HepG2 (cell line): Measurements from ENCODE around the gene SDR9C7. TPM values are rescaled to one million over a fixed set of nuclear protein-coding genes. Genes with fewer than 3 reads are reported as not detected.
A peak's percentile ranks its signal among the peaks of the same experiment; 100 is the strongest.

ENCODE experiments used
- CREM ChIP-seq, 2 experiments: sonication (generic) in 1 of 2; formaldehyde crosslinking in 1 of 2; IDR thresholded peaks; 2 replicates each; pipeline versions ENCODE4 v1.4.0 to v1.6.1; 2016 to 2020; ENCODE audit warnings: antibody characterized with exemption in 1 of 2, mild to moderate bottlenecking in 1 of 2, missing genetic modification reagents in 1 of 2
- EED ChIP-seq: sonication (generic); formaldehyde crosslinking; IDR thresholded peaks from 2 replicates; pipeline ENCODE4 v1.5.0; 2020; ENCODE audit warnings: mild to moderate bottlenecking, missing genetic modification reagents
- FOSL1 ChIP-seq: sonication (generic); formaldehyde crosslinking; IDR thresholded peaks from 2 replicates; pipeline ENCODE4 v1.9.0; 2021; ENCODE audit warnings: missing genetic modification reagents, borderline replicate concordance
- JUND ChIP-seq: sonication (generic); formaldehyde crosslinking; IDR thresholded peaks from 2 replicates; pipeline ENCODE4 v1.8.0; 2022; ENCODE audit warnings: mild to moderate bottlenecking, missing genetic modification reagents
- RXRB ChIP-seq: IDR thresholded peaks from 2 replicates; pipeline ENCODE4 v1.6.1; 2016; ENCODE audit warnings: borderline replicate concordance, missing genetic modification reagents, missing compliant biosample characterization
- SALL1 ChIP-seq: sonication (generic); formaldehyde crosslinking; IDR thresholded peaks from 2 replicates; pipeline ENCODE4 v1.8.0; 2022; ENCODE audit warnings: mild to moderate bottlenecking, missing genetic modification reagents
- SOX13 ChIP-seq, 3 experiments: fragments of 450-650 bp in 1 of 3; sonication (generic) in 1 of 3; formaldehyde crosslinking in 1 of 3; IDR thresholded peaks in 2 of 3; conservative IDR thresholded peaks in 1 of 3; 2 replicates each; pipeline versions ENCODE4 v1.5.0 to v1.6.1; 2016 to 2020; ENCODE audit warnings: antibody characterized with exemption in 1 of 3, mild to moderate bottlenecking in 1 of 3, missing compliant biosample characterization in 1 of 3, missing genetic modification reagents in 1 of 3, moderate library complexity in 1 of 3
- TCF7 ChIP-seq: sonication (generic); IDR thresholded peaks from 2 replicates; pipeline ENCODE4 v1.6.1; 2016; ENCODE audit warnings: antibody characterized with exemption, low read depth
- ZNF33A ChIP-seq: sonication (generic); formaldehyde crosslinking; IDR thresholded peaks from 2 replicates; pipeline ENCODE4 v1.5.1; 2020; ENCODE audit warnings: missing genetic modification reagents, mild to moderate bottlenecking, moderate library complexity, borderline replicate concordance
- ZNF407 ChIP-seq: sonication (generic); formaldehyde crosslinking; IDR thresholded peaks from one replicate; pipeline ENCODE4 v1.5.1; 2020; ENCODE audit warnings: mild to moderate bottlenecking, missing genetic modification reagents; ENCODE audit errors: not compliant biosample characterization
- ZNF609 ChIP-seq: sonication (generic); formaldehyde crosslinking; IDR thresholded peaks from 2 replicates; pipeline ENCODE4 v1.4.0; 2020; ENCODE audit warnings: mild to moderate bottlenecking, missing genetic modification reagents, borderline replicate concordance
- ZNF644 ChIP-seq: IDR thresholded peaks from 2 replicates; pipeline ENCODE4 v1.6.1; 2016; ENCODE audit warnings: low read depth
- polyA plus RNA-seq, 8 experiments: library from polyadenylated mRNA; depleted of rRNA in 3 of 8; stranded (reverse) in 7 of 8; unstranded in 1 of 8; fragments of >200 nt; fragmentation: Illumina TruSeq in 4 of 8; extraction: Trizol in 4 of 8; gene quantifications; 2 replicates each; pipeline versions ENCODE4 v1.2.1 to v1.2.3, GENCODE V29; 2011 to 2016; ENCODE audit warnings: low read depth in 4 of 8, missing spikeins in 1 of 8, mixed read lengths in 1 of 8; ENCODE audit not compliant: insufficient read depth in 1 of 8
- total RNA-seq, 5 experiments: library from RNA; depleted of rRNA; stranded (reverse); fragments of >200 nt; fragmentation: Illumina TruSeq; extraction: Trizol; gene quantifications; 2 replicates each; pipeline ENCODE4 v1.2.3, GENCODE V29; 2016; ENCODE audit warnings: low read depth in 1 of 5

Gene SDR9C7
- total and polyA plus RNA-seq, 2 of the 13 experiments (the other 11 are each of a cell fraction or from before 2014, with no cell fraction given) = 0.04 TPM; not detected in 1

GRCh38 chr12:56878010-56878339 is 56.2 kb downstream of the SDR9C7 start (continued):
- TF ChIP-seq ZNF407 (CRISPR knock-in tag) (no peak), SOX13 (IDR thresholded peaks at IDR 0.05) (peak; percentile 48; the same call in 1 of the 2 replicates), SOX13 (CRISPR knock-in tag; conservative IDR thresholded peaks at IDR 0.05 in 1 of 2, IDR thresholded peaks at IDR 0.05 in 1 of 2) (peak in 1 of 2 experiments; percentile 93; a peak in 2 of 4 replicates), FOSL1 (CRISPR knock-in tag) (no peak), TCF7 (0 out of 2 replicates have a peak, but pooled peaks have one; percentile 21), CREM (IDR thresholded peaks at IDR 0.05) (no peak), CREM (CRISPR knock-in tag; IDR thresholded peaks at IDR 0.05) (no peak), RXRB (CRISPR knock-in tag) (peak; percentile 11; the same call in 1 of the 2 replicates), ZNF609 (CRISPR knock-in tag) (no peak), SALL1 (CRISPR knock-in tag) (peak; percentile 59; the same call in 1 of the 2 replicates), ZNF33A (CRISPR knock-in tag) (no peak), JUND (CRISPR knock-in tag) (0 out of 2 replicates have a peak, but pooled peaks have one; percentile 37), EED (CRISPR knock-in tag) (no peak), ZNF644 (CRISPR knock-in tag) (peak; percentile 78; the same call in 1 of the 2 replicates)
